H9 (cell line): ENCODE data around the gene CFAP45. TPM values are rescaled to one million over a fixed set of nuclear protein-coding genes. Genes with fewer than 3 reads are reported as not detected.

ENCODE experiments used
- DNase-seq: peaks from one replicate; pipeline ENCODE4 v3.0.0-alpha.2; 2017
- H2AFZ ChIP-seq: one replicate; pipeline ENCODE4 v1.6.1; 2013; ENCODE audit warnings: mild to moderate bottlenecking, low read length, control low read depth, moderate library complexity
- H2AK5ac ChIP-seq: 2 replicates; pipeline ENCODE4 v1.6.1; 2013; ENCODE audit warnings: low read length, control low read depth, mixed read lengths; ENCODE audit not compliant: insufficient read length
- H2BK120ac ChIP-seq: one replicate; pipeline ENCODE4 v1.6.1; 2013; ENCODE audit warnings: low read depth, mild to moderate bottlenecking, low read length, control low read depth, inconsistent platforms; ENCODE audit not compliant: poor library complexity, severe bottlenecking
- H2BK12ac ChIP-seq: 2 replicates; pipeline ENCODE4 v1.6.1; 2013; ENCODE audit warnings: low read length, control low read depth, mixed read lengths, low read depth; ENCODE audit not compliant: insufficient read length
- H2BK15ac ChIP-seq: 2 replicates; pipeline ENCODE4 v1.6.1; 2013; ENCODE audit warnings: low read depth, low read length, control low read depth
- H2BK20ac ChIP-seq: one replicate; pipeline ENCODE4 v1.6.1; 2013; ENCODE audit warnings: low read depth, mild to moderate bottlenecking, low read length, control low read depth, inconsistent platforms; ENCODE audit not compliant: poor library complexity, severe bottlenecking
- H2BK5ac ChIP-seq: 2 replicates; pipeline ENCODE4 v1.6.1; 2013; ENCODE audit warnings: low read length, control low read depth, mixed read lengths; ENCODE audit not compliant: insufficient read length
- H3K14ac ChIP-seq: 2 replicates; pipeline ENCODE4 v1.6.1; 2013; ENCODE audit warnings: low read length, control low read depth; ENCODE audit not compliant: insufficient read depth
- H3K18ac ChIP-seq: 2 replicates; pipeline ENCODE4 v1.6.1; 2013; ENCODE audit warnings: low read depth, mild to moderate bottlenecking, mixed read lengths, low read length, control low read depth; ENCODE audit not compliant: insufficient read length
- H3K23ac ChIP-seq: 2 replicates; pipeline ENCODE4 v1.6.1; 2013; ENCODE audit warnings: low read length, control low read depth, mixed read lengths, low read depth; ENCODE audit not compliant: insufficient read length
- H3K23me2 ChIP-seq: 2 replicates; pipeline ENCODE4 v1.6.1; 2013; ENCODE audit warnings: low read depth, mild to moderate bottlenecking, mixed read lengths, low read length, control low read depth; ENCODE audit not compliant: insufficient read length, poor library complexity, severe bottlenecking
- H3K27ac ChIP-seq: 2 replicates; pipeline ENCODE4 v1.5.1; 2013; ENCODE audit warnings: low read length, control low read depth, mixed read lengths, low read depth; ENCODE audit not compliant: insufficient read length
- H3K27me3 ChIP-seq: 2 replicates; pipeline ENCODE4 v1.6.1; 2013; ENCODE audit warnings: low read length, control low read depth, inconsistent platforms; ENCODE audit not compliant: insufficient read depth
- H3K4ac ChIP-seq: 2 replicates; pipeline ENCODE4 v1.6.1; 2013; ENCODE audit warnings: low read depth, mild to moderate bottlenecking, control low read depth, inconsistent platforms, low read length, moderate library complexity
- H3K4me1 ChIP-seq: 2 replicates; pipeline ENCODE4 v1.6.1; 2013; ENCODE audit warnings: low read length, control low read depth, inconsistent platforms; ENCODE audit not compliant: insufficient read depth
- H3K4me2 ChIP-seq: 2 replicates; pipeline ENCODE4 v1.6.1; 2013; ENCODE audit warnings: low read length, control low read depth, mixed read lengths; ENCODE audit not compliant: insufficient read length, insufficient read depth
- H3K56ac ChIP-seq: 2 replicates; pipeline ENCODE4 v1.6.1; 2013; ENCODE audit warnings: low read depth, mild to moderate bottlenecking, mixed read lengths, low read length, control low read depth; ENCODE audit not compliant: insufficient read length
- H3K79me1 ChIP-seq: 2 replicates; pipeline ENCODE4 v1.6.1; 2013; ENCODE audit warnings: low read depth, mild to moderate bottlenecking, moderate library complexity, low read length, control low read depth, inconsistent platforms; ENCODE audit not compliant: insufficient read depth, poor library complexity, severe bottlenecking
- H3K79me2 ChIP-seq: 2 replicates; pipeline ENCODE4 v1.6.1; 2013; ENCODE audit warnings: low read length, control low read depth, inconsistent platforms; ENCODE audit not compliant: insufficient read depth
- H3K9ac ChIP-seq: 2 replicates; pipeline ENCODE4 v1.6.1; 2013; ENCODE audit warnings: low read length, control low read depth, mixed read lengths; ENCODE audit not compliant: insufficient read length; ENCODE audit errors: extremely low read depth
- H3K9me3 ChIP-seq: one replicate; pipeline ENCODE4 v1.6.1; 2013; ENCODE audit warnings: low read depth, low read length, inconsistent platforms; ENCODE audit not compliant: control insufficient read depth
- H3T11ph ChIP-seq: one replicate; pipeline ENCODE4 v1.6.1; 2013; ENCODE audit warnings: mild to moderate bottlenecking, low read length, control low read depth, inconsistent platforms
- H4K20me1 ChIP-seq: one replicate; pipeline ENCODE4 v1.6.1; 2013; ENCODE audit not compliant: control insufficient read depth, insufficient read length, insufficient read depth
- H4K5ac ChIP-seq: 2 replicates; pipeline ENCODE4 v1.6.1; 2013; ENCODE audit warnings: low read depth, mild to moderate bottlenecking, mixed read lengths, low read length, control low read depth; ENCODE audit not compliant: insufficient read length
- H4K8ac ChIP-seq: replicated peaks from 2 replicates; pipeline ENCODE4 v1.6.1; 2013; ENCODE audit warnings: low read length, control low read depth, mixed read lengths, low read depth; ENCODE audit not compliant: insufficient read length
- H4K91ac ChIP-seq: 2 replicates; pipeline ENCODE4 v1.6.1; 2013; ENCODE audit warnings: low read depth, mild to moderate bottlenecking, moderate library complexity, mixed read lengths, low read length, control low read depth; ENCODE audit not compliant: insufficient read length
- H3K27ac Mint-ChIP-seq, 3 experiments: 2 replicates in 2 of 3; 3 replicates in 1 of 3; pipeline ENCODE4 v1.8.0; 2020 to 2021; ENCODE audit warnings: mixed read lengths in 3 of 3, mild to moderate bottlenecking in 1 of 3, moderate library complexity in 1 of 3
- H3K27me3 Mint-ChIP-seq: 2 replicates; pipeline ENCODE4 v1.8.0; 2021; ENCODE audit warnings: low read depth, mild to moderate bottlenecking, moderate library complexity, mixed read lengths
- H3K36me3 Mint-ChIP-seq, 3 experiments: 2 replicates in 2 of 3; 3 replicates in 1 of 3; pipeline ENCODE4 v1.8.0; 2020 to 2021; ENCODE audit warnings: low read depth in 3 of 3, mixed read lengths in 3 of 3; ENCODE audit not compliant: insufficient read depth in 1 of 3
- H3K4me1 Mint-ChIP-seq, 2 experiments: 2 replicates each; pipeline ENCODE4 v1.8.0; 2020; ENCODE audit warnings: mixed read lengths in 2 of 2
- H3K4me3 Mint-ChIP-seq, 2 experiments: 2 replicates in 1 of 2; 3 replicates in 1 of 2; pipeline ENCODE4 v1.8.0; 2020 to 2021; ENCODE audit warnings: mild to moderate bottlenecking in 2 of 2, mixed read lengths in 2 of 2, moderate library complexity in 1 of 2
- H3K9me3 Mint-ChIP-seq, 2 experiments: 2 replicates in 1 of 2; 3 replicates in 1 of 2; pipeline ENCODE4 v1.8.0; 2020; ENCODE audit warnings: mild to moderate bottlenecking in 2 of 2, mixed read lengths in 2 of 2, moderate library complexity in 1 of 2
- WGBS: extraction: QIAGEN DNeasy Blood & Tissue Kit; methylation state at CpG from one replicate; pipeline ENCODE4 v1.1.7; 2013; ENCODE audit warnings: missing lambda C conversion rate, low lambda C conversion rate, mixed read lengths; ENCODE audit not compliant: insufficient read length; ENCODE audit errors: extremely low coverage; 5-methylcytosine and 5-hydroxymethylcytosine counted together
- total RNA-seq: library from RNA; stranded (reverse); gene quantifications from 2 replicates; pipeline ENCODE4 v1.2.1, GENCODE V29; 2021
- TF ChIP-seq, protein P1 (sequence below): fragments of 200-600 bp; sonication (generic); conservative IDR thresholded peaks from 3 replicates; pipeline ENCODE4 v1.8.0; 2021; ENCODE audit warnings: antibody characterized with exemption, mild to moderate bottlenecking

The CFAP45 gene
- total RNA-seq, 1 experiment from 2014 or later = 0.85 TPM

DNA sequence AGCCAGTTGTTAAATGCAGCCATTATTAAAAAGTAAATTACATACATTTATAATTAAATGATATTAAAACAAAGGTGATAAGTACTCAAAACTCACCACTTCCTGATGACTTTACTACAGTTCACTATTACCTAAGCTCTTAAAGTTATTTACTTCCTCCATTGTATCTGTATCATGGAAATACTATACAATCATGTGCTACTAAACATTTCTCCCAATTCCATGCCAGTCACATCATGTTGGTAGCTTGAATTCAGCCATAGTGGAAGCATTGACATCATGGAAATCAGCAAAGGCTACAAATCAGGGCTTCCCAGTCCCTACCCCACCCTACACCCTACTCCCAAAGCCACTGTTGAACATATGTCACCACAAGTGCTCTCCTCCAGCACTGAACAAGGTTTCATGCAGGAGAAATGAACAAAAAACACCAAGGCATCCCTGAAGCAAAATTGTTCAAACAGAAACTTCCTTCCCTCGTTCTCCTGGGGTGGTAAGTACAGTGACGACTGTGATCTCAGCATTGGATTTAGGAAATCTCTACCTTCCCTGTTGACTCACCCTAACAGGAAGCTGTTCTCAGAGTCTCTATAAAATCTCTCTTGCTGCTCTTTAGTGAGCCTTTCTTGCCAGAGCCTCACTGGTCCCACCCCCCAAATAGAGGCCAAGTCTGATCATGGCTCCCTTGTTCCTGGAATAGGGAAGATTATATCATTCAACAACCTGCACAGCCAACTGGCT lies 50.2 kb downstream of the CFAP45 start:
- Mint-ChIP-seq H3K4me3 (no peak overlapping the region), H3K27ac (no peak overlapping the region), H3K4me1 (peaks cover 6 to 10% of the 10 kb centered on the region in 2 experiments), H3K9me3 (no peaks in the 10 kb centered on the region), H3K27me3 (peaks cover 20% of the 10 kb centered on the region), H3K36me3 (no peaks in the 10 kb centered on the region)
- Histone ChIP-seq H3K9me3 (no peaks in the 10 kb centered on the region), H3K79me1 (no peaks in the 10 kb centered on the region), H3K4me1 (no peaks in the 10 kb centered on the region), H4K91ac (no peak overlapping the region), H3K4me2 (no peak overlapping the region), H3K14ac (no peak overlapping the region), H2BK15ac (no peak overlapping the region), H3K27me3 (peaks cover under 1% of the 10 kb centered on the region; the same call in 1 of the 2 replicates), H3K79me2 (no peaks in the 10 kb centered on the region), H3K4ac (no peak overlapping the region), H2AFZ (no peak overlapping the region), H3K9ac (no peak overlapping the region), H3K18ac (no peak overlapping the region), H2BK20ac (no peak overlapping the region), H3K27ac (no peak overlapping the region), H3K23me2 (peaks cover 5% of the 10 kb centered on the region), H3T11ph (no peak overlapping the region), H4K5ac (no peak overlapping the region), H2AK5ac (no peak overlapping the region), H2BK5ac (no peak overlapping the region), H4K8ac (no peak overlapping the region), H2BK120ac (no peak overlapping the region), H4K20me1 (no peaks in the 10 kb centered on the region), H3K23ac (no peak overlapping the region), H3K56ac (no peak overlapping the region), H2BK12ac (no peak overlapping the region)
- WGBS = no CpG with 5 or more reads among the region's 2 CpGs
- no peak for DNase-seq
- TF ChIP-seq, protein P1, sequence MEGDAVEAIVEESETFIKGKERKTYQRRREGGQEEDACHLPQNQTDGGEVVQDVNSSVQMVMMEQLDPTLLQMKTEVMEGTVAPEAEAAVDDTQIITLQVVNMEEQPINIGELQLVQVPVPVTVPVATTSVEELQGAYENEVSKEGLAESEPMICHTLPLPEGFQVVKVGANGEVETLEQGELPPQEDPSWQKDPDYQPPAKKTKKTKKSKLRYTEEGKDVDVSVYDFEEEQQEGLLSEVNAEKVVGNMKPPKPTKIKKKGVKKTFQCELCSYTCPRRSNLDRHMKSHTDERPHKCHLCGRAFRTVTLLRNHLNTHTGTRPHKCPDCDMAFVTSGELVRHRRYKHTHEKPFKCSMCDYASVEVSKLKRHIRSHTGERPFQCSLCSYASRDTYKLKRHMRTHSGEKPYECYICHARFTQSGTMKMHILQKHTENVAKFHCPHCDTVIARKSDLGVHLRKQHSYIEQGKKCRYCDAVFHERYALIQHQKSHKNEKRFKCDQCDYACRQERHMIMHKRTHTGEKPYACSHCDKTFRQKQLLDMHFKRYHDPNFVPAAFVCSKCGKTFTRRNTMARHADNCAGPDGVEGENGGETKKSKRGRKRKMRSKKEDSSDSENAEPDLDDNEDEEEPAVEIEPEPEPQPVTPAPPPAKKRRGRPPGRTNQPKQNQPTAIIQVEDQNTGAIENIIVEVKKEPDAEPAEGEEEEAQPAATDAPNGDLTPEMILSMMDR = no peak
